ENCODE results near the gene HTRA2. TPM values are rescaled to one million over a fixed set of nuclear protein-coding genes. Genes with fewer than 3 reads are reported as not detected.

Gene HTRA2
- total and polyA plus RNA-seq, 9 of the 15 experiments (the other 6 are each of a cell fraction or from before 2014, with no cell fraction given) = 54.2 to 71.2 (median 65.8) TPM

GRCh38 chr2:74548900-74549826 is 19.4 kb downstream of the HTRA2 start:
- DNase-seq (ENCODE audit: extremely low read depth in 1 of 4, low spot score in 3 of 4) (peak; percentile 84 to 91 (median 89)), ATAC-seq (peak; percentile 94), FAIRE-seq (peak; percentile 49)
- intact Hi-C loops (cut with micrococcal nuclease) (no loop called here), in situ Hi-C loops (cut with MboI) (no loop called here)
- H3K9me1 ChIP-seq (ENCODE audit: control insufficient read depth, insufficient read depth, low read length) = no peaks in the 10 kb centered on the region
- no peaks in the 10 kb centered on the region for H3K9me3 ChIP-seq (replicated peaks; ENCODE audit: control insufficient read depth, insufficient read depth, low read depth, low read length)
- peak overlapping the region; percentile 65 to 93 for H3K9ac ChIP-seq (ENCODE audit: insufficient read depth in 1 of 2, low read depth in 2 of 2, low read length in 2 of 2)
- peak overlapping the region; percentile 77 for H3K4me2 ChIP-seq (ENCODE audit: insufficient read depth, low read length)
- peaks cover 1% of the 10 kb centered on the region; the same call in 1 of the 3 replicates for H3K79me2 ChIP-seq (ENCODE audit: control insufficient read depth, insufficient read depth, low read length)
- H3K36me3 ChIP-seq (ENCODE audit: control insufficient read depth, insufficient read depth, low read length) = no peaks in the 10 kb centered on the region
- TSS peak; percentile 80 for BruUV-seq (replicated peaks)
- POLR2A ChIA-PET = interaction anchor here (1.2 kb wide), 1 partner anchor 18 kb away, joined by 3 read pairs; no protein-coding TSS in a partner anchor
- no peaks in the 10 kb centered on the region for H4K20me1 ChIP-seq (replicated peaks; ENCODE audit: control insufficient read depth, insufficient read depth, low read length)
- WGBS (ENCODE audit: insufficient coverage, low coverage, missing lambda C conversion rate) = 38% methylated on average over 64 of the region's 85 CpGs
- peak overlapping the region; percentile 81 for H2AFZ ChIP-seq (ENCODE audit: low read depth, low read length)
- no peaks in the 10 kb centered on the region for H3K27me3 ChIP-seq (ENCODE audit: control insufficient read depth in 2 of 2, insufficient read depth in 2 of 2, low read length in 2 of 2)
- H3K4me1 ChIP-seq (replicated peaks in 1 of 2; ENCODE audit: control insufficient read depth in 2 of 2, insufficient read depth in 2 of 2, low read length in 2 of 2) = peaks cover 26 to 48% of the 10 kb centered on the region in 2 experiments
- peak overlapping the region; percentile 63 for H3K27ac ChIP-seq (ENCODE audit: extremely low read depth, low read depth, low read length)
- CTCF ChIA-PET (ENCODE audit: low intra/inter-chr PET ratio) = no interaction called here
- peak overlapping the region; percentile 46 for H3K4me3 ChIP-seq
- no peak for TF ChIP-seq ZNF316 (IDR thresholded peaks at IDR 0.05)
- TF ChIP-seq ZNF586 (CRISPR knock-in tag; conservative IDR thresholded peaks at IDR 0.05) = no peak
- TF ChIP-seq ATF6 (CRISPR knock-in tag; IDR thresholded peaks at IDR 0.05) = 0 out of 2 replicates have a peak, but pooled peaks have one; percentile 65
- peak; percentile 41; the same call in 1 of the 2 replicates for TF ChIP-seq ZSCAN29 (IDR thresholded peaks at IDR 0.05)
- TF ChIP-seq TFAP4 (CRISPR knock-in tag; IDR thresholded peaks at IDR 0.05; ENCODE audit: borderline replicate concordance) = peak; percentile 41; the same call in 1 of the 2 replicates
- no peak for TF ChIP-seq LARP7 (IDR thresholded peaks at IDR 0.05)
- no peak for TF ChIP-seq DACH1 (IDR thresholded peaks at IDR 0.05; ENCODE audit: partially characterized antibody)
- peak; percentile 80 for TF ChIP-seq ZFX (CRISPR knock-in tag; IDR thresholded peaks at IDR 0.05)
- TF ChIP-seq ZNF780A (CRISPR knock-in tag; IDR thresholded peaks at IDR 0.05) = no peak
- no peak for TF ChIP-seq ILK (tag; IDR thresholded peaks at IDR 0.05; ENCODE audit: borderline replicate concordance, low read depth)
- TF ChIP-seq ZBTB1 (CRISPR knock-in tag; IDR thresholded peaks at IDR 0.05; ENCODE audit: borderline replicate concordance, low read depth) = no peak
- no peak for TF ChIP-seq RFX7 (CRISPR knock-in tag; IDR thresholded peaks at IDR 0.05)
- peak; percentile 23; the same call in 1 of the 2 replicates for TF ChIP-seq POLR2H (tag; IDR thresholded peaks at IDR 0.05; ENCODE audit: low read depth)
- TF ChIP-seq L3MBTL2 (IDR thresholded peaks at IDR 0.05) = peak; percentile 97
- TF ChIP-seq ETS1 (conservative IDR thresholded peaks at IDR 0.05; ENCODE audit: control insufficient read depth, low read depth, low read length) = 0 out of 2 replicates have a peak, but pooled peaks have one; percentile 30
- TF ChIP-seq SUPT5H (IDR thresholded peaks at IDR 0.05) = peak; percentile 60
- TF ChIP-seq NONO (IDR thresholded peaks at IDR 0.05; ENCODE audit: low read depth in 2 of 2, low read length in 1 of 2) = peak; percentile 52 to 63; a peak in 2 of 4 replicates
- 0 out of 2 replicates have a peak, but pooled peaks have one; percentile 23 for TF ChIP-seq NFIC (IDR thresholded peaks at IDR 0.05)
- no peak for TF ChIP-seq RBM34 (IDR thresholded peaks at IDR 0.05; ENCODE audit: borderline replicate concordance, insufficient read depth, low read length)

All from K562 (cell line).